ENCODE results near the gene ADGRG4. TPM values are rescaled to one million over a fixed set of nuclear protein-coding genes. Genes with fewer than 3 reads are reported as not detected.

ADGRG4 gene
- total RNA-seq, 3 donors from 2014 or later (not counting 1 experiment from before 2014, with no cell fraction given): not detected

GRCh38 chrX:136261321-136261720, 39.4 kb upstream of the ADGRG4 start:
- Mint-ChIP-seq H3K27ac (no peak overlapping the region), H3K9me3 (no peaks in the 10 kb centered on the region), H3K27me3 (ENCODE audit: low read depth in 2 of 2) (peaks cover 0 to 11% of the 10 kb centered on the region in 2 donors), H3K4me3 (no peak overlapping the region), H3K4me1 (peaks cover 11 to 14% of the 10 kb centered on the region in 2 donors), H3K36me3 (no peaks in the 10 kb centered on the region)
- 96% methylated on average over 4 of the region's 7 CpGs for WGBS (ENCODE audit: insufficient coverage)
- H3K27ac ChIP-seq (ENCODE audit: low read length): no peak overlapping the region
- intact Hi-C loops (cut with micrococcal nuclease): no loop called here
- no peaks in the 10 kb centered on the region for H3K27me3 ChIP-seq (ENCODE audit: control insufficient read depth, insufficient read depth, low read length)
- TF ChIP-seq CTCF (IDR thresholded peaks at IDR 0.05): no peak
- H3K4me1 ChIP-seq (ENCODE audit: control insufficient read depth, insufficient read depth, low read length): peaks cover 9% of the 10 kb centered on the region
- DNase-seq (no peak), ATAC-seq (no peak)
- no peak overlapping the region for H3K4me3 ChIP-seq (ENCODE audit: low read length)
- no peaks in the 10 kb centered on the region for H3K36me3 ChIP-seq (ENCODE audit: control insufficient read depth, insufficient read depth, low read length)
- no peaks in the 10 kb centered on the region for H3K9me3 ChIP-seq (ENCODE audit: control insufficient read depth, insufficient read depth, low read length)

GRCh38 chrX:136262243-136262642, 38.5 kb upstream of the ADGRG4 start:
- H3K36me3 Mint-ChIP-seq: no peaks in the 10 kb centered on the region
- peaks cover 0 to 6% of the 10 kb centered on the region in 2 donors for H3K27me3 Mint-ChIP-seq (ENCODE audit: low read depth in 2 of 2)
- H3K9me3 Mint-ChIP-seq: no peaks in the 10 kb centered on the region
- H3K4me3 ChIP-seq (ENCODE audit: low read length): no peak overlapping the region
- peaks cover 9% of the 10 kb centered on the region for H3K4me1 ChIP-seq (ENCODE audit: control insufficient read depth, insufficient read depth, low read length)
- no peaks in the 10 kb centered on the region for H3K36me3 ChIP-seq (ENCODE audit: control insufficient read depth, insufficient read depth, low read length)
- H3K4me3 Mint-ChIP-seq: no peak overlapping the region
- no peaks in the 10 kb centered on the region for H3K27me3 ChIP-seq (ENCODE audit: control insufficient read depth, insufficient read depth, low read length)
- H3K4me1 Mint-ChIP-seq: peaks cover 11 to 14% of the 10 kb centered on the region in 2 donors
- no peak for DNase-seq
- WGBS (ENCODE audit: insufficient coverage): 92% methylated on average over 4 of the region's 5 CpGs
- H3K27ac Mint-ChIP-seq: no peak overlapping the region
- intact Hi-C loops (cut with micrococcal nuclease): no loop called here
- H3K9me3 ChIP-seq (ENCODE audit: control insufficient read depth, insufficient read depth, low read length): no peaks in the 10 kb centered on the region
- no peak for ATAC-seq
- H3K27ac ChIP-seq (ENCODE audit: low read length): no peak overlapping the region
- TF ChIP-seq CTCF (IDR thresholded peaks at IDR 0.05): no peak

DNA sequence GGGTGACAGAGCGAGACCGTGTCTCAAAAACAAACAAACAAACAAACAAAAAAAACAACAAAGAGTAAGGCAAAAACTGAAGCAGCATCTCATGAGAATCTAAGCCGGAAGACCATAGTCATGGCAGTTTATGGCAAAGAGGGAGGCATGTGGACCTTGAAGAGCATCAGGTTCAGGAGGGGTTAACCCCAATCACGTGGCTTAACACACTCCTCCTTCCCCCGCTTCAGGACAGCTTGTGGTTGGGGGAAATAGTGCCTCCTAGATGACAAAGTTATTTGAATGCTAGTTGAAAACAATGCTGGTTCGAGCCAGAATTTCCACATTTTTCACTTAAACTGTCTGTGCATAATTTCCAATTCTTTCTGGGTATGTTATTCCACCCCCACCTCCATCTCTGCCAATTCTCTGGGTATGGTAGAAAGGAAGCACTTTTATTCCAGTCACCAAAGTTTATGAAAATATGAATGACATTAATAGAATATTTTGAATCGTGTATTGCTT, 37.9 kb upstream of the ADGRG4 start:
- Histone ChIP-seq H3K27me3 (ENCODE audit: control insufficient read depth, insufficient read depth, low read length) (no peaks in the 10 kb centered on the region), H3K27ac (ENCODE audit: low read length) (no peak overlapping the region), H3K9me3 (ENCODE audit: control insufficient read depth, insufficient read depth, low read length) (no peaks in the 10 kb centered on the region), H3K4me1 (ENCODE audit: control insufficient read depth, insufficient read depth, low read length) (peaks cover 9% of the 10 kb centered on the region), H3K36me3 (ENCODE audit: control insufficient read depth, insufficient read depth, low read length) (no peaks in the 10 kb centered on the region), H3K4me3 (ENCODE audit: low read length) (no peak overlapping the region)
- peaks cover 0 to under 1% of the 10 kb centered on the region in 2 donors for H3K27me3 Mint-ChIP-seq (ENCODE audit: low read depth in 2 of 2)
- DNase-seq (no peak), ATAC-seq (no peak)
- intact Hi-C loops (cut with micrococcal nuclease): no loop called here
- H3K36me3 Mint-ChIP-seq: no peaks in the 10 kb centered on the region
- H3K9me3 Mint-ChIP-seq: no peaks in the 10 kb centered on the region
- no peak overlapping the region for H3K4me3 Mint-ChIP-seq
- no CpG with 5 or more reads among the region's 7 CpGs for WGBS (ENCODE audit: insufficient coverage)
- H3K4me1 Mint-ChIP-seq: peaks cover 11 to 14% of the 10 kb centered on the region in 2 donors
- H3K27ac Mint-ChIP-seq: no peak overlapping the region
- no peak for TF ChIP-seq CTCF (IDR thresholded peaks at IDR 0.05)

DNA sequence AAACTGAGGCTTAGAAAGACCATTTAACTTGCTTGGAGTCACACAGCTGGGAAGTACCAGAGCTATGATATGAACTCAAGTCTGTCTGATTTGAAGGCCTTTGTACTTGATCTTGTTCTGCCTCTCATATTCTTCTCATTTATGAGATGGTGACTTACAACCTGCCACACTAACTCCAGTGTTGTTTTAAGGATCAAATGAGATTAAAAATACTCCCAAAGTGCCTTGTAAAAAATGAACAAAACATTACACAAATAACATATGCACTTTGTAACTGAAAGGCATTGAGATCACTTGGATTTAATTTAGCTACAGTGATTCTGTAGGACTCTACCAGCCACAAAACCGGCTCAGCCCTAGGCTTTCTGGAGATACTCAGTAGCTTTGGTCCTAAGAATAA, 33.9 kb upstream of the ADGRG4 start:
- intact Hi-C loops (cut with micrococcal nuclease): no loop called here
- Histone ChIP-seq H3K27me3 (ENCODE audit: control insufficient read depth, insufficient read depth, low read length) (no peaks in the 10 kb centered on the region), H3K9me3 (ENCODE audit: control insufficient read depth, insufficient read depth, low read length) (no peaks in the 10 kb centered on the region), H3K4me1 (ENCODE audit: control insufficient read depth, insufficient read depth, low read length) (no peaks in the 10 kb centered on the region), H3K4me3 (ENCODE audit: low read length) (no peak overlapping the region), H3K27ac (ENCODE audit: low read length) (no peak overlapping the region), H3K36me3 (ENCODE audit: control insufficient read depth, insufficient read depth, low read length) (no peaks in the 10 kb centered on the region)
- H3K4me3 Mint-ChIP-seq: no peak overlapping the region
- no peak for DNase-seq
- no peaks in the 10 kb centered on the region for H3K9me3 Mint-ChIP-seq
- ATAC-seq: no peak
- WGBS (ENCODE audit: insufficient coverage): 90% methylated on average over 1 of the region's 1 CpG
- H3K36me3 Mint-ChIP-seq: no peaks in the 10 kb centered on the region
- H3K4me1 Mint-ChIP-seq: no peaks in the 10 kb centered on the region
- H3K27ac Mint-ChIP-seq: no peak overlapping the region
- H3K27me3 Mint-ChIP-seq (ENCODE audit: low read depth in 2 of 2): no peaks in the 10 kb centered on the region
- TF ChIP-seq CTCF (IDR thresholded peaks at IDR 0.05): no peak
